ENCODE results near the gene ZNF853. TPM values are rescaled to one million over a fixed set of nuclear protein-coding genes. Genes with fewer than 3 reads are reported as not detected.
A peak's percentile ranks its signal among the peaks of the same experiment; 100 is the strongest.

The ZNF853 gene
- total RNA-seq, 1 donor from 2014 or later = 4.9 TPM

DNA sequence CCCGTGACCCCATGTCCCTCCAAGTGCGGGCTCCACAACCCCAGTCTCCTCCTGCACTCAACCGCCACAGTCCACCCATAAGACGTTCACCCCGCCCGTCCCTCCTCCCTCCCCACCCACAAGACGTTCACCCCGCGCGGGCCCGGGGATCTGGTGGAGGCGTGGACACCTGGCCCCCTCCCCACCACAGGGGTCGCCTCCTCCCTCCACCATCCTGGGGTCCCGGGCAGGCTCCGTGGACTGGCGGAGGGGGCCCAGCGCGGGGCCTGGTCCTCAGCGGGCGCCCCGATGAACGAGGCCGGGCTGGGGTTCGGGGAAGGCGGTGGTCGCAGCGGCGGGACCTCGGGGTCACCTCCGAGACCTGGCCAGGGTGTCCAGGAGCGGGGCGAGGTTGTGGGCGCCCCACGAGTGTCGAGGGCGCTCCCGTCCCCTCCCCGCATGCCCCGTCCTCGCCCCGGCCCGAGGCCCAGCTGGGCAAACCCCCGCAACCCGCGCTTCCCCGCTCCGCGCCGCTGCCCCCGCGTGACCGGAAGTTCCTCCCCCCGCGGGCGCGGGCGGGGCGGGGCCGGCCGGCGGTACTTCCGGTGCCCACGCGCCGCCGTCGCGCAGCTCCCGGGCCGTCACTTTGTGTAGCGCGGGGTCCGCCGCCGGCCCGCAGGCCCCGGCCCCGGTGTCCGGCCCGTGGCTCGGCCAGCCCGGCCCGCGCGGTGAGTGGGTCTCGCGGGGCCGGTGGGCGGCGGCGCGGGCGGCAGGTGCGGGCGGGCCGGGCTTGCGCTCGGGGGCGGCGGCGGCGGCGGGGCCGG lies 21.5 kb downstream of the ZNF853 start, which contains the start of gene ZNF316:
Gene ZNF316 (plus strand): TSS at position 578 of the 803 bp plus-strand sequence. CDS start 5,092 bp downstream, outside the sequence.
- H3K27me3 ChIP-seq (ENCODE audit: insufficient read depth, low read length) = no peaks in the 10 kb centered on the region
- Mint-ChIP-seq H3K36me3 (ENCODE audit: low read depth, unreplicated experiment) (peaks cover 21% of the 10 kb centered on the region), H3K4me1 (ENCODE audit: low read depth, unreplicated experiment) (peaks cover 12% of the 10 kb centered on the region), H3K9me3 (ENCODE audit: unreplicated experiment) (peaks cover 1% of the 10 kb centered on the region), H3K27ac (ENCODE audit: unreplicated experiment) (peak within 1 kb of the TSS; percentile 72), H3K4me3 (ENCODE audit: unreplicated experiment) (peak within 1 kb of the TSS; percentile 88), H3K27me3 (ENCODE audit: low read depth, unreplicated experiment) (no peaks in the 10 kb centered on the region)
- peak within 1 kb of the TSS; percentile 71 for H2AFZ ChIP-seq (ENCODE audit: low read depth, low read length)
- peak within 1 kb of the TSS; percentile 95 for H3K4me2 ChIP-seq (ENCODE audit: low read length)
- FAIRE-seq = no peak
- peak; percentile 21 for DNase-seq (ENCODE audit: low read depth)
- no peaks in the 10 kb centered on the region for H3K9me3 ChIP-seq (ENCODE audit: insufficient read depth, low read depth, low read length)
- TF ChIP-seq EZH2 (IDR thresholded peaks at IDR 0.05; ENCODE audit: insufficient read depth, low read length) = no peak
- TF ChIP-seq, protein P1, sequence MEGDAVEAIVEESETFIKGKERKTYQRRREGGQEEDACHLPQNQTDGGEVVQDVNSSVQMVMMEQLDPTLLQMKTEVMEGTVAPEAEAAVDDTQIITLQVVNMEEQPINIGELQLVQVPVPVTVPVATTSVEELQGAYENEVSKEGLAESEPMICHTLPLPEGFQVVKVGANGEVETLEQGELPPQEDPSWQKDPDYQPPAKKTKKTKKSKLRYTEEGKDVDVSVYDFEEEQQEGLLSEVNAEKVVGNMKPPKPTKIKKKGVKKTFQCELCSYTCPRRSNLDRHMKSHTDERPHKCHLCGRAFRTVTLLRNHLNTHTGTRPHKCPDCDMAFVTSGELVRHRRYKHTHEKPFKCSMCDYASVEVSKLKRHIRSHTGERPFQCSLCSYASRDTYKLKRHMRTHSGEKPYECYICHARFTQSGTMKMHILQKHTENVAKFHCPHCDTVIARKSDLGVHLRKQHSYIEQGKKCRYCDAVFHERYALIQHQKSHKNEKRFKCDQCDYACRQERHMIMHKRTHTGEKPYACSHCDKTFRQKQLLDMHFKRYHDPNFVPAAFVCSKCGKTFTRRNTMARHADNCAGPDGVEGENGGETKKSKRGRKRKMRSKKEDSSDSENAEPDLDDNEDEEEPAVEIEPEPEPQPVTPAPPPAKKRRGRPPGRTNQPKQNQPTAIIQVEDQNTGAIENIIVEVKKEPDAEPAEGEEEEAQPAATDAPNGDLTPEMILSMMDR (IDR thresholded peaks at IDR 0.05; ENCODE audit: insufficient read depth, low read depth, low read length) = no peak
- peak within 1 kb of the TSS; percentile 42 for H3K27ac ChIP-seq (ENCODE audit: low read depth, low read length)
- H3K36me3 ChIP-seq (ENCODE audit: insufficient read depth, low read length) = no peaks in the 10 kb centered on the region
- peak within 1 kb of the TSS; percentile 67 for H3K4me3 ChIP-seq (ENCODE audit: insufficient read depth, low read depth, low read length)
- H3K9ac ChIP-seq (ENCODE audit: low read length) = peak within 1 kb of the TSS; percentile 86
- peaks cover 11% of the 10 kb centered on the region for H3K4me1 ChIP-seq (ENCODE audit: insufficient read depth, low read length)
- peaks cover 36% of the 10 kb centered on the region for H4K20me1 ChIP-seq (ENCODE audit: insufficient read depth, low read length)
- H3K79me2 ChIP-seq (ENCODE audit: insufficient read depth, low read length) = peaks cover 52% of the 10 kb centered on the region

DNA sequence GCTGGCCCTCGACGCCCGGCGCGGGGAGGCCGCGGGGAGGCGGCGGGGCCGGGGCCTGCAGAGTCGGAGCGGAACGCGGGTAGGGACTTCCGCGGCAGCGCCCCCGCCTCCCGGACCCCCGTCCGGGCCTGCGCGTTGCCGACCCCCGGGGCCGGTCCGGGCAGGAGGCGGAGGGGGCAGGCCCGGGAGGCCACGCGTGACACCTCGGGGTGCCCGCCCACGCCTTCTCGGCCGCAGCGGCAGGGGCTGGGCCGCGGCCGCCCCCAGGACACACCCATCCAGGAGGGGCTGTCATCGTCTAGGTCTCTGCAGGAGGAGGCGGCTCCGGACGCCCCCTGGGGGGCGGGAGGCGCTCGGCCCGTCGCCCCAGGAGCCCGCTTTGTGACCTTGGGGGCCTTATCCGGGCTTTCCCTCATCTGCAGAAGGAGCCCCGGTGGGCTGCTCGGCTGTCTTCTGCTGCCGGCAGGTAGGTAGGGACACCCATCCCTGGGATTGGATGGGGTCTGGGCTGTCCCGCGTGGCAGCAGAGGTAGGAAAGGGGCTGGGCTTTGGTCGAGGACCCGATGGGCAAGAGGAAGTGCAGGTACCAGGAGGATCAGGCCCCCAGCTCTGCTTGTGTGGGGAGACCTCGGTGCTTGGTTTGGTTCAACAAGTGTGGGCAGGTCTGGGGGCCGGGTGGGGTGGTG lies 22.3 kb downstream of the ZNF853 start:
- peaks cover 12% of the 10 kb centered on the region for H3K4me1 Mint-ChIP-seq (ENCODE audit: low read depth, unreplicated experiment)
- DNase-seq (ENCODE audit: low read depth) (peak; percentile 6), FAIRE-seq (no peak)
- H3K4me3 ChIP-seq (ENCODE audit: insufficient read depth, low read depth, low read length) = peak overlapping the region; percentile 67
- no peaks in the 10 kb centered on the region for H3K36me3 ChIP-seq (ENCODE audit: insufficient read depth, low read length)
- H3K9ac ChIP-seq (ENCODE audit: low read length) = peak overlapping the region; percentile 78
- TF ChIP-seq EZH2 (IDR thresholded peaks at IDR 0.05; ENCODE audit: insufficient read depth, low read length) = no peak
- TF ChIP-seq, protein P1 (IDR thresholded peaks at IDR 0.05; ENCODE audit: insufficient read depth, low read depth, low read length) = peak; percentile 19
- peaks cover 41% of the 10 kb centered on the region for H4K20me1 ChIP-seq (ENCODE audit: insufficient read depth, low read length)
- peaks cover 11% of the 10 kb centered on the region for H3K4me1 ChIP-seq (ENCODE audit: insufficient read depth, low read length)
- H3K9me3 ChIP-seq (ENCODE audit: insufficient read depth, low read depth, low read length) = no peaks in the 10 kb centered on the region
- no peak overlapping the region for H3K27ac ChIP-seq (ENCODE audit: low read depth, low read length)
- no peaks in the 10 kb centered on the region for H3K27me3 ChIP-seq (ENCODE audit: insufficient read depth, low read length)
- peak overlapping the region; percentile 95 for H3K4me2 ChIP-seq (ENCODE audit: low read length)
- peak overlapping the region; percentile 26 for H2AFZ ChIP-seq (ENCODE audit: low read depth, low read length)
- H3K36me3 Mint-ChIP-seq (ENCODE audit: low read depth, unreplicated experiment) = peaks cover 21% of the 10 kb centered on the region
- H3K79me2 ChIP-seq (ENCODE audit: insufficient read depth, low read length) = peaks cover 52% of the 10 kb centered on the region
- peaks cover 1% of the 10 kb centered on the region for H3K9me3 Mint-ChIP-seq (ENCODE audit: unreplicated experiment)
- peak overlapping the region; percentile 88 for H3K4me3 Mint-ChIP-seq (ENCODE audit: unreplicated experiment)
- H3K27ac Mint-ChIP-seq (ENCODE audit: unreplicated experiment) = peak overlapping the region; percentile 72
- no peaks in the 10 kb centered on the region for H3K27me3 Mint-ChIP-seq (ENCODE audit: low read depth, unreplicated experiment)

Data from astrocyte (in vitro differentiated cells and primary cell).